Germinal center (tissue), 1 donor: ENCODE measurements around the gene CYBA.
"Not testable (repeated sequence)": the region's sequence is repeated elsewhere in the genome, so short reads cannot be mapped to it uniquely, and the experiment has no call there.

Experiments used
- DNase-seq: peaks from one replicate; pipeline ENCODE4 v3.0.0; 2012; ENCODE audit warnings: mixed read lengths, low spot score

Gene CYBA

DNA sequence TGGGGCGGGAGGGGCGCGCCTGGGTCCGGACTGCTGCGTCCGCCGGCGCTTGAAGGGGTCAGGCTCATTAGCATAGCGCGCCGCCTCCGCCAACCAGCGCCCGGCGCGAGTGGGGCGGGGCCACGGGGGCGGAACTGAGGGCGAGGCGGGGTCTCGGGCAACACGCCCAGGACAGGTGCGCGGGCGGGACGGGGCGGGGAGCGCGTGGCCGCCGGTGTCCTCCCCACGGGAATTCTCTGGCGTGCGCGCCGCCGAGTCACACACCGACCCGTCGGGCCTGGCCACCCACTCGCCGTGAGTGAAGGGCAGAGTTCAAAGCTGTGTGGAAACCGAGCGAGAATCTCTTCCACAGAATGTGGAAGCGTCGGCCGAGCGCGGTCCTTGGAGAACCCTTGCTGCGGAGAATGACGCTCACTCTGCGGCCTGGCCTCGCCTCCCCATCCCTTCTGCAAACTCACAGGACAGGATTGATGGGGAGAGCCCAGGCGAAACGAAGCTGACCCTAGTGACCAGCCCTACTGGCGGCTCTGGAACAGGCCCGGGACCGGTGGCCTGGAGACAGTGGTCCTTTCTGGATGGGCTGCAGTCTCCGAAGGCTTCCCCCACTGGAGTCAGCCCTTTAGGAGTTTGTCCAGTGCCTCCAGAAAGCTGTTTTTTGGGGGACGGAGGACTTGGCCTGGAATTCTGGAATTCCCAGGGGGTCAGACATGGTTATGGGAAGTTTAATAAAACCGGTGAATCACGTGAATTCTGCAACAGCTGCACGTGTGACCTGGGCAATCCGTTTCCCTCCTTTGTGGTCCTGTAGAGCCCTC is 35.8 kb upstream of the CYBA start, which contains the start of gene SNAI3:
Gene SNAI3, minus strand, starts transcription at position 69 of the 815 bp plus-strand sequence. CDS start 101 bp downstream, outside the sequence.
- peak; percentile 93 for DNase-seq

DNA sequence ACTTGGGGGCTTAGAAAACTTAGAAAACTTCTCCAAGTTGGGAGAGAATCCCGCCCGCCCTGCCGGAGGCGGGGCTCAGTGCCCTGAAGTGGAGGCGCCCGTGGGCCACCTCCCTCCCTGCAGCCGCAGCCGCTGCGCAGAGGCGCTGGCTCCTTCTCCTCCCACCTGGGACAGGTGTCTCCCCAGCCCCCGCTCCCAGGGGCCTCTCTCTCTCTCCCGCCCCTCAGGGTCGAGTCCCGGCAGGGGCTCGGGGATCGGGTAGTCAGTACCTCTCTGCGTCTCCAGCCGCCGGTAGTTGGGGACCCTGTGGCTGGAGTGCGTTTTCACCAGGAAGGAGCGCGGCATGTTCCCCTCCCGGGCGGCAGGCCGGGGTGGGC is 35.2 kb upstream of the CYBA start:
- DNase-seq: no peak

DNA sequence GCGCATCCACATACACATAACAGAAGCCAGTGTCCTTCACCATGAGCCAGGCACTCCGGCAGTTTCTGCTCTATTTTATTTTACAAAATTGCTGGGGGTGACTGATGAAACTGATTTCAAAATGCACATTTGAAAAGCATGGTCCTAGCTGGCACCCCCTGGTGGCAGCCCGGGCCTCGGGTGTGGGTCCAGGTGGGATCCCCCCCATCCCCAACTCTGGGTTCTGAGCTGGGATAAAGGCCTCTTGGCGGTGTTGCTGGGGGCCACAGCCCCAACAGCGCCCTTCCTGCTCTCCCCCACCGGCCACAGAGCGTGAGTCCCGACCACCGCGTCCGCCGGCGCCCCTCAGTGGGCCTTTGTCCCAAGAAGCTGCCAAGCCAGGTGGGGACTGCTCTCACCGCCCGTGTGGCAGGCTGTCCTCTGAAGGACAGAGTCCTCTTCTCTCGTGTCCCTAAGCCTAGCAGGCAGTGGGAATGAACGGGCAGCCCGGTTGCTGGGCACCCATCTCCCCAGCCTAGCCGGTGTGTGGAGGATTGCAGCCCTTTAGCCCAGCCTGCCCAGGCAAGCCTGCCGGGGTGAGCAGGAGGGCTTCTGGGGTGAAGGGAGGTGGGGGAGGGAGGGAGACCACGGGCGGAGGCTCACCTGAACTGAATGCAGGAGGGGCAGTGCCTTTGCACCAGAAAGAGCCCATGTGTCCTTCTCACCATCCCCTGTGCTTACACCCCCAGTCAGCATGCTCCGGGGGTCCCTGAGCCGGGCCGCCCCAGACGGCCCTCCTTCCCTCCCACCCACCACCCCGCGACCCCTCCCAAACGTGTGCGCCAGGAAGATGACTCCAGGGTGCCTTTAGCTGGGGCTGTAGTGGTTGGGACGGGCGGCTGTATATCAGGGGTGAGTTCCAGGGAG is 34.6 kb upstream of the CYBA start:
- DNase-seq: peak; percentile 79

DNA sequence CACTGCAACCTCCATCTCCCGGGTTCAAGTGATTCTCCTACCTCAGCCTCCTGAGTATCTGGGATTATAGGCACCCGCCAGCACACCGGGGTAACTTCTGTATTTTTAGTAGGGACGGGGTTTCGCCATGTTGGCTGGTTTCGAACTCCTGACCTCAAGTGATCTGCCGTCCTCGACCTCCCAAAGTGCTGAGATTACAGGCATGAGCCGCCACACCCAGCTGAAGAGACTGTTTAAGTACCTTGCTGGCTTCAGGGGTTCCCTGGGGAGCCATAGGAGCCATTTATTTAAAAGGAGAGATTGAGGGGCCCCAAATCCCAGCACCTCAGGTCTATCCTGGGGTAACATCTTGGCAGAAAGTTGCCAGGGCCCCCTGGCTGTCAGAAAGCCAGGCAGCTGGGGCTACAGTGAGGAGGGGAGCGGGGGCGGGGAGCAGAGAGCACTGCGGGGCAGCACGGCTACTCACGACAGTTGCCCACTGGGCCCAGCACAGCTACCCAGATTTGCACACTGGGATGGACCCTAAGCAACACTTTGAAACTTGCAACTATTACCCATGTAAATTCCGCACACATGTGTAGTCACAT is 33.8 kb upstream of the CYBA start:
- DNase-seq: no peak

DNA sequence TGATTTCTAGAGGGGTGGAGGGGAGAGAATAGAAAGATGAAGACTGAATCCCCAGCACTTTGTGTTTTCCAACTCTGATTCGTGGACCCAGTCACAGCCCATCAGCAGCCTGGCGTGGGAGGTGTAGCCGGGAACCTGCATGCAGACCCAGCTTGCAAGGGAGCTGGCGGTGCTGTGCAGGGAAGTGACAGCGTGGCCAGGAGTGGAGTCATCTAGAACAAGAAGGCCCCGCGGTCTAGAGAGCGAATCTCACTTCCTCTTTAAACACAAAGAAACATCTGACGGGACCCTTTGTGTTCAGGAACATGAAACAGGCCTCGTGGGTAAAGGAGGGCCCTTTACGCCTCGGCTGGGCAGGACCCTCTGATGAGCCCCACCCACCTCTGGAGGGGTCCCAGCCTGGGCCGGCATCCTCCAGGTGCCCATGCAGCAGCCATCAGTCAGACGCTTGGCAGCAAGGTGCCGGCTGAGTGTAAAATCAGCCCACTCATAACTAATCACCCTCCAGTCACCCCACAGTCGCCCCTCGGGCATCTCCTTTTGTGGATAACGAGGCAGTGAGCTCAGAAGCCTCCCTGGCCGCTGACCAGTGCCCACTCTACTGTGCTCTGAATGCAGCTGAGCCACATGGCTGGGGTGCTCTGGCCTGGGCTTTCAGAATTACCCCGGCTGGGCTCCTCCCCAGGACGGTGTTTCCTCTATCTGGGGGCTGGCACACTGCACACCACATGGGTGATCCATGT is 31.0 kb upstream of the CYBA start:
- peak; percentile 85 for DNase-seq

DNA sequence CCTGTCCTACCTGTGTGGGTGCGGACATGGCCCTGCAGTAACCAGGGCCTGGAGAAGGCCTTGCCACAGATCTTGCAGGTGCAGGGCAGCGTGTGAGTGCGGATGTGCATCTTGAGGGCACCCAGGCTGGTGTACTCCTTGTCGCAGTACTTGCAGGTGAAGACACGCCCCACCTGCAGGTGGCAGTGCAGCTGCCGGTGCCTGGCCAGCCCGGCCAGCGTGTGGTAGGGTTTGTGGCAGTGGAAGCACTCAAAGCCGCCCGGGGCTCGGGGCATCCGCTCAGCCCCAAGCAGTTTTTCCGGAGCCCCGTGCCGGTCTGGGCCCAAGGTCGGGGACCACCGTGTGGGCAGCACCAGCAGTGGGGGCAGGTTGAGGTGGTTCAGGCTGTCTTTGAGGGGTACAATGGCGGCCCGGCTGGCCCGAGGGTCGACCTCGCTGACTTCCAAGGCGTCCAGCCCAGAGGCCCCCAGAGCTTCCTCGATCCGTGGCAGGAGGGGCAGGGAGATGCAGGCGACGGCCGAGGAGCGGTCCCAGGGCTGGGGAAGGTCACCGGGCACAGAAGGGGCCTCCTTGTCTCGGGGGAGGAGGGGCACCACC is 30.3 kb upstream of the CYBA start:
- peak; percentile 84 for DNase-seq

DNA sequence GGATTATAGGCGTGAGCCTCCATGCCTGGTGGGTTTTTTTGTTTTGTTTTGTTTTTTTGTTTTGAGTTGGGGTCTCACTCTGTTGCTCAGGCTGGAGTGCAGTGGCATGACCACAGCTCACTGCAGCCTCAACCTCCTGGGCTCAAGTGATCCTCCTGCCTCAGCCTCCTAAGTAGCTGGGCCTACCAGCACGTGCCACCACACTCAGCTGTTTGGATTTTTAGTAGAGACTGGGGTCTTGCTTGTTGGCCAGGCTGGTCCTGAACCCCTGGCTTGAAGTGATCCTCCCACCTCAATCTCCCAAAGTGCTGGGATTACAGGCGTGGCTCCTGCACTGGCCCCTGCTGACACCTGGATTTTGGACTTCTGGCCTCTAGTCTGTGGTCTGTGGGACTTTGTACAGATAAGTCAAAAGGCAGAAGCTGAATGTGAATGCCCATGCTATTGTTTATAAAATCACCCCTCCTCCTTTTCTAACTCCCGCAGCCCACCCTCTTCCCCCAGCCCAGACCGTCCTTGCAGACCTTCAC is 29.8 kb upstream of the CYBA start:
- DNase-seq: no peak

DNA sequence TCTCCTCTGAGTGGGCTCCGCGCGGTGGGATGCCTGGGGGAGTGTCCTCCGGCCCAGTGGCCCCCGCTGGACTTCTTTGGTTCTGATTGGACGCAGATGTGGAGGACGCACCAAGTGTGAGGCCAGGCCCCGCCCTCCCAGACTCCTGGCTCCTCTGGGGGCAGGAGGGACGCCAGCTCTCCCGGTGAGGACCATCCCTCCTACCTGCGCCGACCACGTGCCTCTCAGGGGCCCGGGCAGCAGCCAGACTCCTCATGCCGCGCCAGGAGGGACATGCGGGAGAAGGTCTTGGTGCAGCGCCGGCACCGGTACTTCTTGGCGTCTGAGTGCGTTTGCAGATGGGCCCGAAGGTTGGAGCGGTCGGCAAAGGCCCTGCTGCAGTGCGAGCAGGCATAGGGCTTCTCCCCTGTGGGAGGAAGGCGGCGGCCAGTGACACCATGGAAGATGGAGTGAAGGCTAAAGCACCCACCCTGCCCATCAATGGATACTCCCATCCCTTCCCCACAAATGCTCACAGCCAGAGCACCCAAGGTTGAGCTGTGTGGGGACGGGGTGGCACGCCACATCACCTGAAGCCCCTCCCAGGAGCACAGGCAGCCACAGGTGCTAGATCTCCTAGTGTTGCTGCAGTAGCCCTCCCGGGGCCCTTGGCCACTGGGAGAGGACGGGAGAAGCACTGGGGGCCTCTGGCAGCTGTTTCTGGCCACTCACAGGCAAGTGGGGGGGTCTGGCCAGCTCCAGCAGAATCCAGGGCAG is 27.5 kb upstream of the CYBA start:
- no peak for DNase-seq

DNA sequence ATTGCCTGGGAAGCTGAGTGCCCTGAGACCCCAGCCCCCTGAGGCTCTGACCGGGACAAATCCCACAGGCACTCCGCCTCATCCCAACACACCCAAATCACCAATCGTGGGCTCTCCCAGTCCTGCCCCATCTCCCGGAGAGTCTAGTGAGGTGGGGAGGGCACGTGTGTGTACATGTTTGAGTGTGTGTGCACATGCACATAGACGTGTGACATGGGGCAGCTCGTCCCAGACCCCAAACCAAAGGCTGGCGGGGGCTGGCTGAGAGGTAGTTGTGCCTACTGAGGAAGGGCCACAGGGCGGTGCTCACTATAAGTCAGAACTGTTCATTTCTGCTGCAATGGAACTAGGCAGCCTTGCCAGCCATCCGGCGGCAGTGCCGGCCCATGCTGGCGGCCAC is 26.9 kb upstream of the CYBA start:
- DNase-seq: no peak

DNA sequence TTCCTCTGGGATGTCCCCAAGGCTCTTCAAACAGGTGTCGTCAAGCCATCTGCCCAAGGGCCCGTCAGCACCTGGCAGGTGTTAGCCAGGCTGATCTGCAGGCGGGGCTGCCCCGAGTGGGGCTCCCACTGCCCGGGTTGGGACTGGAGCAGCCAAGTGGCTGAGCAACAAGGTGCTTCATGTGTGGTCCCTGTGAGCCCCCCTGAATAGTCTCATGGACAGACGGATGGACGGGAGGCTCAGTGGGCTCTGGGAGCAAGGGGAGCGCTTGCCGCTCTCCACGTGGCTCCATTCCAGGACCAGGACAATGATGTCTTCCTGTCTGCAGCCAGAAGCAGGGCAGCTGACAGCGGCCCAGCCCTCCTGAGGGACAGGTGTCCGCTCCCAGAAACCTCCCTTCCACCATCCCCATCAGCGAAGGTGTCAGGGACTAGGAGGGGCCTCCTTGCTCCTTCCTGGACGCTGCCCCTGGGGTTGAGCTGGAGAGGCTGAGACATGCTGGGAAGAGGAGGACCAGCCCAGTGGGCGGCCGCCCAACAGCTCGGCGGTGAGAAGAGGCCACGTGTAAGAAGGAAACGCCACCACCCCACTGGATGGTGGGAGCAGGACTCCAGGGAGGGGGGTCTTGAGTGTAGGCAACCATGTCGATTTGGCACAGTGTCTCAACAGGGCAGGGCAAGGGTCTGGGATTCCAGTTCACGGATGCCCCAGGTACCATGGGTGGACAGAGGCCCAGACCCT is 25.8 kb upstream of the CYBA start:
- DNase-seq: no peak

DNA sequence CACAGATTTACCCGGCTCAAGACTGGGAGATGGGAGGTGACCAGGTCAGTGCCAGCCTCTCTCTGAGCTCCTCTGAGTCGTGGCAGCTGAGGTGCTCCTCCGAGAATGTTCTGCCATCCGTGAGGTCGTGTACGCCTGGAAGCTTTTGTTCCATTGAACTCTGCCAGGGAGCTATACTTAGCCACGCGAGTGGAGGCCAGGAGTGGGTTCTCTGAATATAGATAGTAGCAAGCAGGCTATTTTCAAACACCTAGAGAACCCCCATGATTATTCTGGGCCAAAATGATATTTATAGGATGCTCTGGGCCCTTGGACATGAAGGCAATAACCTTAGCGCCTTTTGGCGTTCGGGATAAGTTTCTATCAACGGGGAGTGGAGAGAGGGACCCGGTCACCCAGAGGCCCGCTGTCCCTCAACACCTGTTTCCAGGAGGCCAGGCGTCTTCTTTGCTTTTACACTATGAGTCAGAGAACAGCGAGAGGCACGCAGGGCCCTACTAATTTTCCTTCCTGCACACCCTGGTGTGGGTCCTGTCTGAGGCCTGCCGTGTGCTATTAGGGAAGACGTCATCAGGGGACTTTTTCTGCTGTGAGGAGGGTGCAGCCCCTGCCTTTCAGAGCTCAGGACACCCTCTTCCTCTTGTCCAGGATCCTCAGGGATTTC is 23.0 kb upstream of the CYBA start:
- DNase-seq: no peak

DNA sequence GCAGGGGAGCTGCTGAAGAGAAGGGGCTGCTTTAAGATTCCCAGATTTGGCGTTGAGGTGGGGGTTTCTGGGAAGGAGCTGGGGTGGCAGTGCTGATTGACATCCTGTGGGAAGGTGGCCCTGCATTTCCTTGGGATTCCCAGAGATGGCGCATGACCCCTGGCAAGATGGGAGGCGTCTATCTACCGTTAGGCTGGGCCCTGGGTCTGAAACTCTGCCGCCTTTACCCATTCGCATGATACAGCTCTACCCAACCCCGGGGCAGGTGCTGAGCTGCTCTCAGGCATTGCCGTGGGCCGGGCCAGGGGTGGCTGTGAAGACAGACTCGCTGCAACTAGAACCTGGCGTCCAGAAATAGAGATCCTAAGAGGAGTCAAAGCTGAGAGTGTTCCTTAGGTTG is 21.9 kb upstream of the CYBA start:
- DNase-seq: no peak

DNA sequence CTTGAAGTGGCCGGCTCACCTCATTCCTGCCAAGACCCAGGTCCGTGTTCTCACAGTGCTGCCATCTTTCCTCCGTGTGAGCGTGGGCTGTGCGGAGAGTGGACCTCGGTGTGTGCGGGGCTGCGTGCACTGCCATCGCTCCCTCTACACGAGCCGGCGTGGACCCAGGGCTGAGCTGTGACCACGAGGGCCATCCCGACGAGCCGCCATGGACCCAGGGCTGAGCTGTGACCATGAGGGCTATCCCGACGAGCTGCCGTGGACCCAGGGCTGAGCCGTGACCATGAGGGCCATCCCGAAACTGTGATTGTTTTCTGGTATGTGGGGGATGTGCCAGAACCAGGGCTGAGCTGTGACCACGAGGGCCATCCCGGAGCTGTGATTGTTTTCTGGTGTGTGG is 21.0 kb upstream of the CYBA start:
- no peak for DNase-seq

DNA sequence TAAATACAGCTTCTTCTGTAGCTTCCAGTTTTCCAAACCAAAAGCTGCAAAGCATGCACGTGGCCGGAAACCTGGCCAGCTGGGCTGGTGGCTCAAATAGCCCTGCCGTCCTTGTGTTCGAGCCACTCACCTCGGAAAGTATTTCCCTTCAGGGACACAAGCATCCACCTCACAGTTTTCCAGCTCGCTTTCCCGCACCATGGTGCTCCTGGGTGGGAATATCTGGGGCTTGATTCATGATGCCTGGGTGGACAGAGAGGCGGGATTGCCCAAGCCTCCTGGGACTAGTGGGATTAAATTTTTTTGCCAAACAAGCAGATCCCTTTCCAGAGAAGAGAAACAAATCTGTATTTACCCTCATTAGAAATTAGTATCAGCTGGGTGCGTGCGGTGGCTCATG is 19.1 kb upstream of the CYBA start:
- DNase-seq: no peak

DNA sequence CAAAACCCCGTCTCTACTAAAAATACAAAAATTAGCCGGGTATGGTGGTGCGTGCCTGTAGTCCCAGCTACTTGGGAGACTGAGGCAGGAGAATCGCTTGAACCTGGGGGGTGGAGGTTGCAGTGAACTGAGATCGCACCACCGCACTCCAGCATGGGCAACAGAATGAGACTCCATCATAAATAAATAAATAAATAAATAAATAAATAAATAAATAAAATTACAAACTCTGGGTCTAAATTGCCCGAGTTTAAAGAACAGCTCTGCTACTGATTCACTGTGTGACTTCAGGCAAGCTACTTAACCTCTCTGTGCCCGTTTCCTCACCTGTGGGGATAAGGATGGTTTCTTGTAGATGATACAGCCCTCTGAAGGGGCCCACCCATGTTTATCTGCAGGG is 18.6 kb upstream of the CYBA start:
- not testable (repeated sequence) for DNase-seq

DNA sequence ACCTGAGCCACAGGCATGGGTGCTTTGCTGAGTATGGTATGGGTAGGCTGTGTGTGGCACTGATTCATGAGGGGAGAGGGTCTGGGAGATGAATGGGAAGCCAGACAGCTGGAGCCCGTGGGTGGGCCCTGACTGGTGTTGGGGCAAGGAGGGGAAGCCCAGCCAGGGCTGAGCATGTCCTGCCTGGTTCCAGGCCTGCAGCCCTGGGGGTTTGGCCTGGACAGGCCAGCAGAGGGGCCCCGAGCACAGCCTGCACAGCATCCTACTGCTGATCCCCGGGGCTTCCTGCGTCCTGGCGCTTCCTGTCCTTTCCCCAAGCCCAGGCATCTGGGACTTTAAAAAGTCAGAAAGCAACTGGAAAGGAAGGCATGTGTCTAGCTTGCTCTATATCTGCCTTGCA is 16.6 kb upstream of the CYBA start:
- no peak for DNase-seq

DNA sequence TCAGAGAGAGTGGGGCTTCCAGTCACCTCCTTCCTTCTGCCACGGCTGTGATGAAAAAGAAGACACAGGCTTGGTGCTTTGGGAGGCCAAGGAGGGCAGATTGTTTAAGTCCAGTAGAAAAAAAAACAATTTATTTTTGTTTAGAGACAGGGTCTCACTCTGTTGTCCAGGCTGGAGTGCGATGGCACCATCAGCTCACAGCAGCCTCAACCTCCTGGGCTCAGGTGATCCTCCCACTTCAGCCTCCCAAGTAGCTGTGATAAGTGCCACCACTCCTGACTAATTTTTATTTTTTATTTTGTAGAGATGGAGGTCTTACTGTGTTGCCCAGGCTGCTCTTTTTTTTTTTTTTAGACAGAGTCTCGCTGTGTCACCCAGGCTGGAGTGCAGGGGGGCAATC is 14.7 kb upstream of the CYBA start:
- DNase-seq: no peak

DNA sequence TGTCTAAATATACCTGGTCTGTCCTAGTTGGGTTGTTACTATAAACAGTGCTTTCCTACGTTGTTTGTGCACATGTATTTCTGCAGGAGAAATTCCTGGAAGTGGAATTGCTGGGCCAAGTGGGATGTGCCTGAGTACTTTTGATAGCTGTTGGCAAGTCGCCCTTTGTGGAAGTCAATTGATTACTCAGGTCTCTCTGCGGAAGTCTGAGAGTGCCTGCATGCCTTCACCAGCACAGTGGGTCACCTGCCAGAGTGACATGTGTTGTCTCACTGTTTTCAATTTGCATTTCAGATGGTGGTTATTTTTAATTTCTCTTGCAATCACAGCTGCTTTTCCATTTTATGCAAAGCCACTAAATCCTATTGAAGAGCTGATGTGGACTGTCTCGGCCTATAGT is 14.3 kb upstream of the CYBA start:
- peak; percentile 58 for DNase-seq

DNA sequence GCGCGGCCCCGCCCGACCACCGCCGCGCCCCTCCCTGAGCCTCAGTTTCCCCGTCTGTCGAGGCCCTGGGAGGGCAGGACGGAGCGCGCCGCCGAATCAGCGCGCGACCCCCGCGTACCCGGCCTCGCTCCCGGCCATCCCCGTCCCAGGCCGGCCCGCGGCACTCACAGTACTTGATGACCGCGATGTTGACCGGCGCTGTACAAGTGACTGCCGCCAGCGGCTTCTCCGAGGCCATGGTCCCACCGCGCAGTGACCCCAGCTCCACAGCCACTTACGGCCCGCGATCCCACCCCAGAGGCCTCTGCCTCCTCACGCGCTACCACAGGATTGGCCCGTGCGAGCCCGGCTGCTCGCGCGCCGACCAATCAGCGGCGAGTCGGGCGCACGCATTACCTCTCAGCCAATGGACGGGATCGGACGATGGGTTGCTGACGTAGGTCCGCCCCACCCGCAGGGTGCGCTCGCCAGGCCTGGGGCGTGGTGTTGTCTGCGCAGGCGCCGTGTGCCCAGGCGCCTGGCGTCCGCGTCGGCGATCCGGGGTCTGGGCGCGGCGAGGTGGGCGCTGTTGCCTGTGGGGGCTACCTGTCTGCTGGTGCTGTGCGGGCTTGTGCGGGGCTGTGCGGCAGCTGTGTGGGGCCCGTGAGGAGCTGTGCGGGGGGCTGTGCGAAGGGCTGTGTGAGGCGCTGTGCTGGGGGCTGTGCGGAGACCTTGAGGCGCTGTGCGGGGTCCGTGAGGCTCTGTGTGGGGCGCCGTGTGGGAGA is 12.2 kb upstream of the CYBA start, which contains the start of gene MVD:
Gene MVD, minus strand, starts transcription at position 249 of the 764 bp plus-strand sequence. Its CDS starts 11 bp downstream, at position 238.
- peak; percentile 100 for DNase-seq
